Transverse colon (tissue), 4 donors: ENCODE results near the gene TTC3. TPM values are rescaled to one million over a fixed set of nuclear protein-coding genes. Genes with fewer than 3 reads are reported as not detected.
"Not testable (repeated sequence)": the region's sequence is repeated elsewhere in the genome, so short reads cannot be mapped to it uniquely, and the experiment has no call there.

Experiments
- DNase-seq: peaks from one replicate; pipeline ENCODE4 v3.0.0-alpha.2; 2019
- H3K27ac ChIP-seq, 4 donors: fragments of 200-600 bp; sonication (generic); 2 replicates each; pipeline ENCODE4 v1.5.1; 2016 to 2018; ENCODE audit warnings: inconsistent platforms in 4 of 4
- H3K27me3 ChIP-seq: fragments of 200-600 bp; sonication (generic); 2 replicates; pipeline ENCODE4 v1.5.1; 2017; ENCODE audit warnings: inconsistent platforms
- H3K36me3 ChIP-seq, 4 donors: fragments of 200-600 bp; sonication (generic); 2 replicates each; pipeline ENCODE4 v1.5.1; 2017 to 2019; ENCODE audit warnings: inconsistent platforms in 4 of 4
- H3K4me1 ChIP-seq, 4 donors: fragments of 200-600 bp; sonication (generic); 2 replicates each; pipeline ENCODE4 v1.5.1; 2017 to 2020; ENCODE audit warnings: inconsistent platforms in 4 of 4
- H3K4me3 ChIP-seq, 4 donors: fragments of 200-600 bp; sonication (generic); 1 replicate in 1 of 4; 2 replicates in 3 of 4; pipeline versions ENCODE4 v1.5.1 to v1.6.1; 2017 to 2019; ENCODE audit warnings: inconsistent platforms in 4 of 4
- H3K9me3 ChIP-seq, 2 donors: fragments of 200-600 bp; sonication (generic); 2 replicates each; pipeline ENCODE4 v1.5.1; 2017 to 2019; ENCODE audit warnings: inconsistent platforms in 2 of 2
- EP300 ChIP-seq: sonication (generic); formaldehyde crosslinking; IDR thresholded peaks from one replicate; pipeline ENCODE4 v1.6.1; 2017; ENCODE audit warnings: antibody characterized with exemption, low read depth
- POLR2A ChIP-seq: fragments of 450-650 bp; IDR thresholded peaks from one replicate; pipeline ENCODE4 v1.6.1; 2016; ENCODE audit warnings: antibody characterized with exemption, mild to moderate bottlenecking, moderate library complexity
- POLR2AphosphoS5 ChIP-seq, 3 donors: sonication (generic); formaldehyde crosslinking; IDR thresholded peaks; one replicate each; pipeline ENCODE4 v1.6.1; 2016; ENCODE audit warnings: antibody characterized with exemption in 3 of 3
- WGBS, 2 donors: methylation state at CpG; one replicate each; pipeline ENCODE4 v1.1.5; 2018; ENCODE audit warnings: low coverage in 1 of 2; 5-methylcytosine and 5-hydroxymethylcytosine counted together
- in situ Hi-C, 4 donors: fragments of 200-750 bp; cut with MboI; loops; one replicate each; pipeline versions ENCODE4 v1.15.0 to v1.15.1; 2017; ENCODE audit warnings: low sequenced_read_pairs in 3 of 4, low pct_ligation_motif_present in 1 of 4, low pct_unique_long_range_greater_than_20kb in 1 of 4
- intact Hi-C: fragments of 100-400 bp; cut with DNase I; formaldehyde crosslinking; loops from one replicate; pipeline ENCODE4 v1.15.1; 2023; ENCODE audit warnings: low total_unique reads
- total RNA-seq, 4 donors: library from RNA; depleted of rRNA; stranded (reverse); fragments of >200 nt; gene quantifications; one replicate each; pipeline ENCODE4 v1.1.0, GENCODE V29; 2016
- TF ChIP-seq, protein P1 (sequence below), 5 experiments: fragments of 200-600 bp in 3 of 5; fragments of 450-650 bp in 2 of 5; sonication (generic) in 3 of 5; IDR thresholded peaks; 1 replicate in 2 of 5; 2 replicates in 3 of 5; pipeline ENCODE4 v1.5.1; 2016 to 2017; ENCODE audit warnings: antibody characterized with exemption in 5 of 5, inconsistent platforms in 3 of 5, mild to moderate bottlenecking in 2 of 5, moderate library complexity in 1 of 5

Gene TTC3
- total RNA-seq, 4 donors from 2014 or later: 84.0 to 247 (median 146) TPM

GRCh38 chr21:37130971-37131370 is 57.9 kb downstream of the TTC3 start:
- intact Hi-C loops (no loop called here), in situ Hi-C loops (no loop called here)
- Histone ChIP-seq H3K27me3 (no peaks in the 10 kb centered on the region), H3K36me3 (peaks cover 0 to 64% (median 24%) of the 10 kb centered on the region in 4 donors), H3K4me3 (no peak overlapping the region), H3K4me1 (no peaks in the 10 kb centered on the region), H3K9me3 (no peaks in the 10 kb centered on the region), H3K27ac (no peak overlapping the region)
- DNase-seq: no peak
- TF ChIP-seq, protein P1, sequence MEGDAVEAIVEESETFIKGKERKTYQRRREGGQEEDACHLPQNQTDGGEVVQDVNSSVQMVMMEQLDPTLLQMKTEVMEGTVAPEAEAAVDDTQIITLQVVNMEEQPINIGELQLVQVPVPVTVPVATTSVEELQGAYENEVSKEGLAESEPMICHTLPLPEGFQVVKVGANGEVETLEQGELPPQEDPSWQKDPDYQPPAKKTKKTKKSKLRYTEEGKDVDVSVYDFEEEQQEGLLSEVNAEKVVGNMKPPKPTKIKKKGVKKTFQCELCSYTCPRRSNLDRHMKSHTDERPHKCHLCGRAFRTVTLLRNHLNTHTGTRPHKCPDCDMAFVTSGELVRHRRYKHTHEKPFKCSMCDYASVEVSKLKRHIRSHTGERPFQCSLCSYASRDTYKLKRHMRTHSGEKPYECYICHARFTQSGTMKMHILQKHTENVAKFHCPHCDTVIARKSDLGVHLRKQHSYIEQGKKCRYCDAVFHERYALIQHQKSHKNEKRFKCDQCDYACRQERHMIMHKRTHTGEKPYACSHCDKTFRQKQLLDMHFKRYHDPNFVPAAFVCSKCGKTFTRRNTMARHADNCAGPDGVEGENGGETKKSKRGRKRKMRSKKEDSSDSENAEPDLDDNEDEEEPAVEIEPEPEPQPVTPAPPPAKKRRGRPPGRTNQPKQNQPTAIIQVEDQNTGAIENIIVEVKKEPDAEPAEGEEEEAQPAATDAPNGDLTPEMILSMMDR (IDR thresholded peaks at IDR 0.05): no peak
- TF ChIP-seq EP300 (no peak), POLR2AphosphoS5 (IDR thresholded peaks at IDR 0.05) (no peak), POLR2A (no peak)
- WGBS, 2 donors: 74 to 78% methylated on average over 2 of the region's 2 CpGs

GRCh38 chr21:37136261-37136660 is 63.2 kb downstream of the TTC3 start:
- no peak for TF ChIP-seq POLR2AphosphoS5 (IDR thresholded peaks at IDR 0.05)

DNA sequence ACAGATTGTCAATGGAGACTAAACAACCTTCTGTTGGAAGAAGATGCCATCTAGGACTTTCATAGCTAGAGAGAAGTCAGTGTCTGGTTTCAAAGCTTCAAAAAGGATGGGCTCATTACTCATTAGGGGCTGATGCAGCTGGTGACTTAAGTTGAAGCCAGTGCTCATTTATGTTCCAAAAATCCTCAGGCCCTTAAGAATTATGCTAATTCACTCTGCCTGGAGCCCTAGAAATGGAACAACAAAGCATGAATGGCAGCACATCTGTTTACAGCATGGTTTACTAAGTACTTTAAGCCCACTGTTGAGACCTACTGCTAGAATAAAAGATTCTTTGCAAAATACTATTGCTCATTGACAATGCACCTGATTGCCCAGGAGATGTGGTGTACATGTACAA is 63.7 kb downstream of the TTC3 start:
- TF ChIP-seq EP300 (no peak), POLR2AphosphoS5 (IDR thresholded peaks at IDR 0.05) (no peak)
- TF ChIP-seq, protein P1 (IDR thresholded peaks at IDR 0.05): no peak
- Histone ChIP-seq H3K4me1 (no peaks in the 10 kb centered on the region), H3K27me3 (no peaks in the 10 kb centered on the region), H3K9me3 (no peaks in the 10 kb centered on the region), H3K27ac (no peak overlapping the region), H3K36me3 (peaks cover 0 to 84% (median 29%) of the 10 kb centered on the region in 4 donors), H3K4me3 (no peak overlapping the region)
- intact Hi-C loops: no loop called here
- in situ Hi-C loops: no loop called here
- DNase-seq: no peak

More at GRCh38 chr21:37136261-37136660, 63.2 kb downstream of the TTC3 start:
- Histone ChIP-seq H3K27ac (no peak overlapping the region), H3K27me3 (no peaks in the 10 kb centered on the region), H3K9me3 (no peaks in the 10 kb centered on the region), H3K4me3 (no peak overlapping the region), H3K4me1 (no peaks in the 10 kb centered on the region), H3K36me3 (peaks cover 0 to 79% (median 30%) of the 10 kb centered on the region in 4 donors)
- intact Hi-C loops: no loop called here
- in situ Hi-C loops: no loop called here
- WGBS, 2 donors: 85 to 89% methylated on average over 2 of the region's 2 CpGs
- DNase-seq: no peak

- no peak overlapping the region for H3K4me3 ChIP-seq
- H3K27ac ChIP-seq: no peak overlapping the region
- no peaks in the 10 kb centered on the region for H3K27me3 ChIP-seq
- 88 to 95% methylated on average over 3 of the region's 3 CpGs for WGBS, 2 donors
- TF ChIP-seq POLR2AphosphoS5 (IDR thresholded peaks at IDR 0.05) (no peak), EP300 (no peak), POLR2A (no peak)
- TF ChIP-seq, protein P1 (IDR thresholded peaks at IDR 0.05): no peak
- no peaks in the 10 kb centered on the region for H3K4me1 ChIP-seq
- H3K9me3 ChIP-seq: no peaks in the 10 kb centered on the region
- intact Hi-C loops (no loop called here), in situ Hi-C loops (no loop called here)
- peaks cover 0 to 68% (median 18%) of the 10 kb centered on the region in 4 donors for H3K36me3 ChIP-seq
- DNase-seq: no peak
Observed at GRCh38 chr21:37139154-37139553, 66.1 kb downstream of the TTC3 start.

DNA sequence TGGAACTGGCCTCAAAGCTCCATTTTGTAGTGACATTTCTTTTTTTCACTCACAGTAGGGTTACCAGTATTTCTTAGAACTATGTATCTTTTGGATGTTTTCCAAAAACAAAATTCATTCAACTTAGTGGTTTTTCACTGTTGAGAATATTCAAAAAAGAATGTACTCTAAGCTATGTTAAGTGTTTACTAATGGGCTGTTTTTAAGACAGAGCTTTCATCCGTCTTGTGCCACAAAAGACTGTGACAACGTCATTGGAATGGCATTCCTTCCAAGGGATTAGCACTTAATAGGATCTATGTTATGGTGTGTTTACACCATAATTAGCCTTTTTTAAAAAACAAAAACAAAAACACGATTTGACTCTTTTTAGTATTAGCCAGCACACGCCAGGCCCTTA is 66.8 kb downstream of the TTC3 start:
- in situ Hi-C loops: no loop called here
- 71 to 81% methylated on average over 4 of the region's 4 CpGs for WGBS, 2 donors
- intact Hi-C loops: no loop called here
- H3K27me3 ChIP-seq: no peaks in the 10 kb centered on the region
- TF ChIP-seq POLR2AphosphoS5 (IDR thresholded peaks at IDR 0.05) (no peak), EP300 (no peak), POLR2A (no peak)
- TF ChIP-seq, protein P1 (IDR thresholded peaks at IDR 0.05): no peak
- DNase-seq: no peak
- H3K27ac ChIP-seq: no peak overlapping the region
- no peaks in the 10 kb centered on the region for H3K9me3 ChIP-seq
- H3K36me3 ChIP-seq: peaks cover 0 to 60% (median 16%) of the 10 kb centered on the region in 4 donors
- H3K4me3 ChIP-seq: no peak overlapping the region
- H3K4me1 ChIP-seq: no peaks in the 10 kb centered on the region

- 100% methylated on average over 2 of the region's 5 CpGs; no CpG with 5 or more reads in 1 of the 2 donors for WGBS, 2 donors
- in situ Hi-C loops: not testable (repeated sequence)
- peaks cover 0 to 47% (median 0%) of the 10 kb centered on the region in 4 donors for H3K36me3 ChIP-seq
Observed at GRCh38 chr21:37143392-37143791, 70.3 kb downstream of the TTC3 start.

More at GRCh38 chr21:37143392-37143791, 70.3 kb downstream of the TTC3 start:
- H3K9me3 ChIP-seq, H3K27ac ChIP-seq, DNase-seq, intact Hi-C loops, H3K4me3 ChIP-seq, H3K4me1 ChIP-seq, H3K27me3 ChIP-seq: not testable (repeated sequence)
